Gastroesophageal sphincter (tissue), 3 donors: Measurements from ENCODE around the gene BACH2.

ENCODE experiments used
- EP300 ChIP-seq: sonication (generic); formaldehyde crosslinking; IDR thresholded peaks from one replicate; pipeline ENCODE4 v1.6.1; 2017; ENCODE audit warnings: antibody characterized with exemption, mild to moderate bottlenecking
- POLR2A ChIP-seq, 2 donors: fragments of 450-650 bp; IDR thresholded peaks; one replicate each; pipeline ENCODE4 v1.6.1; 2017; ENCODE audit warnings: antibody characterized with exemption in 2 of 2, mild to moderate bottlenecking in 2 of 2, moderate library complexity in 1 of 2
- TF ChIP-seq, protein P1 (sequence below), 4 experiments: fragments of 200-600 bp in 2 of 4; fragments of 450-650 bp in 2 of 4; sonication (generic) in 1 of 4; IDR thresholded peaks; one replicate each; pipeline ENCODE4 v1.5.1; 2017 to 2019; ENCODE audit warnings: antibody characterized with exemption in 4 of 4, mild to moderate bottlenecking in 2 of 4, moderate library complexity in 2 of 4

DNA sequence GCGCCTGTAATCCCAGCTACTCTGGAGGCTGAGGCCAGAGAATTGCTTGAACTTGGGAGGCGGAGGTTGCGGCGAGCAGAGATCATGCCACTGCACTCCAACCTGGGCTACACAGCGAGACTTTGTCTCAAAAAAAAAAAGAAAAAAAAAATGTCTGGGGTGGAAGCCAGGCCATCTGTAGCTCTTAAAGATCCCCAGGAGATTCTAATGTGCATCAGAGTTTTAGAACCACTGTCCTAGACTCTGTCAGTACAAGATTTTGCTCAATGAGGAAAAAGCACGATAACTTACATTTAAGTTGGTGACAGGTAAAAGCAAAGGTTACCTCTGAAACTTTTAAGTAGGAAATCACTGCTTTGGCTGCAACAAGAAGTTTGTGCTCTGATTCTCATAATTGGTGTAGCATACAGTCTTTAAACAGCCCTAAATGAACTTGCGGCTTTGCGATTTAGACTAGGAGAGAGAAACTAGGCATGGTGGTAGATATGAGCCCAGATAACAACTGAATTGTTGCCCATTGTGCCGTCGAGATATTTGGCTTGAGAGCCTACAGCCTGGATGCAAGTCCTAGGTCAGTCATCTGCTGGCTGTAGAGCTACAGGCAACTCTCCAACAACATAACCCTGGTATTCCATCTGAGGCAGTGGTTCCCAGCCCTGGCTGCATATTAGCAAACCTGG is 67.2 kb downstream of the BACH2 start:
- TF ChIP-seq, protein P1, sequence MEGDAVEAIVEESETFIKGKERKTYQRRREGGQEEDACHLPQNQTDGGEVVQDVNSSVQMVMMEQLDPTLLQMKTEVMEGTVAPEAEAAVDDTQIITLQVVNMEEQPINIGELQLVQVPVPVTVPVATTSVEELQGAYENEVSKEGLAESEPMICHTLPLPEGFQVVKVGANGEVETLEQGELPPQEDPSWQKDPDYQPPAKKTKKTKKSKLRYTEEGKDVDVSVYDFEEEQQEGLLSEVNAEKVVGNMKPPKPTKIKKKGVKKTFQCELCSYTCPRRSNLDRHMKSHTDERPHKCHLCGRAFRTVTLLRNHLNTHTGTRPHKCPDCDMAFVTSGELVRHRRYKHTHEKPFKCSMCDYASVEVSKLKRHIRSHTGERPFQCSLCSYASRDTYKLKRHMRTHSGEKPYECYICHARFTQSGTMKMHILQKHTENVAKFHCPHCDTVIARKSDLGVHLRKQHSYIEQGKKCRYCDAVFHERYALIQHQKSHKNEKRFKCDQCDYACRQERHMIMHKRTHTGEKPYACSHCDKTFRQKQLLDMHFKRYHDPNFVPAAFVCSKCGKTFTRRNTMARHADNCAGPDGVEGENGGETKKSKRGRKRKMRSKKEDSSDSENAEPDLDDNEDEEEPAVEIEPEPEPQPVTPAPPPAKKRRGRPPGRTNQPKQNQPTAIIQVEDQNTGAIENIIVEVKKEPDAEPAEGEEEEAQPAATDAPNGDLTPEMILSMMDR (IDR thresholded peaks at IDR 0.05), result no peak
- no peak for TF ChIP-seq POLR2A (IDR thresholded peaks at IDR 0.05)
- no peak for TF ChIP-seq EP300
